Measurements from ENCODE around the gene EFTUD2. TPM values are rescaled to one million over a fixed set of nuclear protein-coding genes. Genes with fewer than 3 reads are reported as not detected.
A peak's percentile ranks its signal among the peaks of the same experiment; 100 is the strongest.
"Not testable (repeated sequence)": the region's sequence is repeated elsewhere in the genome, so short reads cannot be mapped to it uniquely, and the experiment has no call there.

EFTUD2 gene
- total RNA-seq: 100 to 1,000 TPM in 1 of 4 donors, 10 to 100 TPM in 3; 37.4 to 136 (median 65.4) TPM

GRCh38 chr17:44899074-44899782 lies at the start of gene EFTUD2:
Gene EFTUD2, minus strand, starts transcription at chr17:44899445. Its CDS starts 4,924 bp downstream, at chr17:44894521.
- intact Hi-C loops (cut with DNase I; ENCODE audit: low total_unique reads) (no loop called here), in situ Hi-C loops (cut with MboI; ENCODE audit: low pct_ligation_motif_present in 1 of 4, low pct_unique_long_range_greater_than_20kb in 1 of 4, low sequenced_read_pairs in 3 of 4) (no loop called here)
- H3K4me1 ChIP-seq: peaks cover 10 to 28% (median 20%) of the 10 kb centered on the region in 4 donors
- H3K4me3 ChIP-seq: peak within 1 kb of the TSS; percentile 35 to 88 (median 64)
- WGBS, 2 donors (ENCODE audit: low coverage in 1 of 2): 0 to 6% methylated on average over 13 to 51 of the region's 54 CpGs
- H3K27me3 ChIP-seq: no peaks in the 10 kb centered on the region
- peak within 1 kb of the TSS; percentile 86 to 93 (median 90) for H3K27ac ChIP-seq
- H3K9me3 ChIP-seq: no peaks in the 10 kb centered on the region
- H3K36me3 ChIP-seq: peaks cover 0 to 2% (median under 1%) of the 10 kb centered on the region in 4 donors
- DNase-seq: peak; percentile 93
- TF ChIP-seq CTCF (IDR thresholded peaks at IDR 0.05) (peak in 2 of 5 experiments; percentile 38 to 59), POLR2AphosphoS5 (IDR thresholded peaks at IDR 0.05) (peak; percentile 76 to 82 (median 77)), POLR2A (IDR thresholded peaks at IDR 0.05) (peak; percentile 67), EP300 (IDR thresholded peaks at IDR 0.05; ENCODE audit: low read depth) (no peak)

GRCh38 chr17:44948315-44948795 lies 49.1 kb upstream of the EFTUD2 start:
- WGBS, 2 donors (ENCODE audit: low coverage in 1 of 2): 66 to 70% methylated on average over 2 to 7 of the region's 7 CpGs
- in situ Hi-C loops (cut with MboI; ENCODE audit: low pct_ligation_motif_present in 1 of 4, low pct_unique_long_range_greater_than_20kb in 1 of 4, low sequenced_read_pairs in 3 of 4) (no loop called here), intact Hi-C loops (cut with DNase I; ENCODE audit: low total_unique reads) (no loop called here)
- Histone ChIP-seq H3K27ac (peak overlapping the region in 3 of 4 donors; percentile 61 to 74 (median 65)), H3K4me3 (peak overlapping the region in 3 of 4 donors; percentile 50 to 72 (median 62)), H3K27me3 (no peaks in the 10 kb centered on the region), H3K4me1 (peaks cover 0 to 9% (median 6%) of the 10 kb centered on the region in 4 donors), H3K36me3 (no peaks in the 10 kb centered on the region), H3K9me3 (no peaks in the 10 kb centered on the region)
- no peak for DNase-seq
- TF ChIP-seq POLR2AphosphoS5 (IDR thresholded peaks at IDR 0.05) (no peak), POLR2A (IDR thresholded peaks at IDR 0.05) (no peak), EP300 (IDR thresholded peaks at IDR 0.05; ENCODE audit: low read depth) (no peak)

- peak; percentile 91 for DNase-seq
- intact Hi-C loops (cut with DNase I; ENCODE audit: low total_unique reads): no loop called here
- Histone ChIP-seq H3K9me3 (no peaks in the 10 kb centered on the region), H3K27ac (peak within 1 kb of the TSS; percentile 61 to 74 (median 64)), H3K4me3 (peak within 1 kb of the TSS; percentile 9 to 72 (median 56)), H3K36me3 (no peaks in the 10 kb centered on the region), H3K4me1 (peaks cover 0 to 9% (median 6%) of the 10 kb centered on the region in 4 donors), H3K27me3 (no peaks in the 10 kb centered on the region)
- TF ChIP-seq POLR2AphosphoS5 (IDR thresholded peaks at IDR 0.05) (peak; percentile 84 to 90 (median 85)), EP300 (IDR thresholded peaks at IDR 0.05; ENCODE audit: low read depth) (no peak), CTCF (IDR thresholded peaks at IDR 0.05) (peak in 2 of 5 experiments; percentile 7 to 8), POLR2A (IDR thresholded peaks at IDR 0.05) (peak; percentile 71)
- 0 to 5% methylated on average over 6 to 51 of the region's 62 CpGs for WGBS, 2 donors (ENCODE audit: low coverage in 1 of 2)
- in situ Hi-C loops (cut with MboI; ENCODE audit: low pct_ligation_motif_present in 1 of 4, low pct_unique_long_range_greater_than_20kb in 1 of 4, low sequenced_read_pairs in 3 of 4): no loop called here
Measured at GRCh38 chr17:44947461-44948314, 48.4 kb upstream of the EFTUD2 start, which contains the start of gene KIF18B. Gene KIF18B, minus strand, starts transcription at chr17:44947773. Its CDS starts 11,429 bp downstream, at chr17:44936344.

- 88 to 93% methylated on average over 8 to 10 of the region's 10 CpGs for WGBS, 2 donors (ENCODE audit: low coverage in 1 of 2)
- H3K27ac ChIP-seq; H3K27me3 ChIP-seq; DNase-seq; H3K4me3 ChIP-seq; intact Hi-C loops (cut with DNase I; ENCODE audit: low total_unique reads); in situ Hi-C loops (cut with MboI; ENCODE audit: low pct_ligation_motif_present in 1 of 4, low pct_unique_long_range_greater_than_20kb in 1 of 4, low sequenced_read_pairs in 3 of 4); H3K4me1 ChIP-seq; H3K9me3 ChIP-seq; H3K36me3 ChIP-seq: not testable (repeated sequence)
Measured at GRCh38 chr17:44945652-44946051, 46.4 kb upstream of the EFTUD2 start.
